Lower leg skin (tissue), 3 donors: Measurements from ENCODE around the gene GRIN2A.

Experiments
- CTCF ChIP-seq, 3 donors: fragments of 450-650 bp; IDR thresholded peaks; one replicate each; pipeline ENCODE4 v1.5.1; 2016; ENCODE audit warnings: antibody characterized with exemption in 3 of 3, mild to moderate bottlenecking in 3 of 3, moderate library complexity in 2 of 3
- POLR2A ChIP-seq, 2 donors: fragments of 450-650 bp; IDR thresholded peaks; one replicate each; pipeline ENCODE4 v1.6.1; 2016 to 2017; ENCODE audit warnings: antibody characterized with exemption in 2 of 2, mild to moderate bottlenecking in 1 of 2, moderate library complexity in 1 of 2

- no peak for TF ChIP-seq CTCF (IDR thresholded peaks at IDR 0.05)
- no peak for TF ChIP-seq POLR2A (IDR thresholded peaks at IDR 0.05)
Observed at GRCh38 chr16:9859701-9860327, 322.4 kb downstream of the GRIN2A start.
